ENCODE results near the gene POC1A. TPM values are rescaled to one million over a fixed set of nuclear protein-coding genes. Genes with fewer than 3 reads are reported as not detected.
"Not testable (repeated sequence)": the region's sequence is repeated elsewhere in the genome, so short reads cannot be mapped to it uniquely, and the experiment has no call there.

POC1A gene
- total and polyA plus RNA-seq, 12 donors = 0.44 to 3.5 (median 1.1) TPM

- no peak overlapping the region for H3K27ac ChIP-seq
- H3K27me3 ChIP-seq = no peaks in the 10 kb centered on the region
- DNase-seq (no peak), ATAC-seq (no peak)
- H3K9me3 ChIP-seq = no peaks in the 10 kb centered on the region
- TF ChIP-seq, protein P1, sequence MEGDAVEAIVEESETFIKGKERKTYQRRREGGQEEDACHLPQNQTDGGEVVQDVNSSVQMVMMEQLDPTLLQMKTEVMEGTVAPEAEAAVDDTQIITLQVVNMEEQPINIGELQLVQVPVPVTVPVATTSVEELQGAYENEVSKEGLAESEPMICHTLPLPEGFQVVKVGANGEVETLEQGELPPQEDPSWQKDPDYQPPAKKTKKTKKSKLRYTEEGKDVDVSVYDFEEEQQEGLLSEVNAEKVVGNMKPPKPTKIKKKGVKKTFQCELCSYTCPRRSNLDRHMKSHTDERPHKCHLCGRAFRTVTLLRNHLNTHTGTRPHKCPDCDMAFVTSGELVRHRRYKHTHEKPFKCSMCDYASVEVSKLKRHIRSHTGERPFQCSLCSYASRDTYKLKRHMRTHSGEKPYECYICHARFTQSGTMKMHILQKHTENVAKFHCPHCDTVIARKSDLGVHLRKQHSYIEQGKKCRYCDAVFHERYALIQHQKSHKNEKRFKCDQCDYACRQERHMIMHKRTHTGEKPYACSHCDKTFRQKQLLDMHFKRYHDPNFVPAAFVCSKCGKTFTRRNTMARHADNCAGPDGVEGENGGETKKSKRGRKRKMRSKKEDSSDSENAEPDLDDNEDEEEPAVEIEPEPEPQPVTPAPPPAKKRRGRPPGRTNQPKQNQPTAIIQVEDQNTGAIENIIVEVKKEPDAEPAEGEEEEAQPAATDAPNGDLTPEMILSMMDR (IDR thresholded peaks at IDR 0.05) = no peak
- H3K4me1 ChIP-seq = peaks cover 0 to 8% (median 0%) of the 10 kb centered on the region in 9 donors
- WGBS, 2 donors = 18 to 27% methylated on average over 1 of the region's 1 CpG
- H3K36me3 ChIP-seq = no peaks in the 10 kb centered on the region
- intact Hi-C loops (cut with DNase I) = loop anchor here in 3 of 10 donors (5.0 to 10.0 kb wide), 3 partner anchors 33 to 55 kb away; no protein-coding TSS in a partner anchor
- no peak overlapping the region for H3K4me3 ChIP-seq
Measured at GRCh38 chr3:52159503-52159902, 5.3 kb upstream of the POC1A start.

DNA sequence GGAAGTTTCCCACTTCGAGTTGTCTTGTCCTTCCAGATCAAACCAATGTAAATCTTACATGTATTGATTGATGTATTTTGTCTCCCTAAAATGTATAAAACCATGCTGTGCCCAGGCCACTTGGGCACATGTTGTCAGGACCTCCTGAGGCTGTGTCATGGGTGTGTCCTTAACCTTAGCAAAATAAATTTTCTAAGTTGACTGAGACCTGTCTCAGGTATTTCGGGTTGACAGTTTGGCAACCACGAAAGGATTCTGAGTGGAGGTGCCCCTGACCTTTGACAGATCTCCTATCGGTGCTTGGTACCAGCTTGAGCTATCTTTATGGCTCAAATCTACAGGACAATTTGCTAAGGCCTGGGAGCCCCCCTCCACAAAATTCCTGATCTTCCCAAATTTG lies 1.7 kb upstream of the POC1A start:
- Histone ChIP-seq H3K4me3 (no peak overlapping the region), H3K27ac (peak overlapping the region in 2 of 10 donors; percentile 89 to 94), H3K36me3 (no peaks in the 10 kb centered on the region), H3K4me1 (peaks cover 4 to 19% (median 10%) of the 10 kb centered on the region in 9 donors), H3K9me3 (no peaks in the 10 kb centered on the region), H3K27me3 (no peaks in the 10 kb centered on the region)
- WGBS, 2 donors = 85 to 86% methylated on average over 4 of the region's 4 CpGs
- intact Hi-C loops (cut with DNase I) = loop anchor here in 3 of 10 donors (5.0 to 10.0 kb wide), 3 partner anchors 36 to 59 kb away; no protein-coding TSS in a partner anchor
- TF ChIP-seq, protein P1 (IDR thresholded peaks at IDR 0.05) = no peak
- no peak for ATAC-seq
- no peak for DNase-seq

GRCh38 chr3:52153389-52154096 lies 680 bp downstream of the POC1A start:
- H3K9me3 ChIP-seq = no peaks in the 10 kb centered on the region
- TF ChIP-seq, protein P1 (IDR thresholded peaks at IDR 0.05) = no peak
- peak overlapping the region; percentile 49 to 77 (median 66) for H3K4me3 ChIP-seq
- peak in 2 of 8 donors; percentile 1 to 49 for ATAC-seq
- H3K4me1 ChIP-seq = peaks cover 4 to 19% (median 10%) of the 10 kb centered on the region in 9 donors
- intact Hi-C loops (cut with DNase I) = loop anchor here in 6 of 10 donors (5.0 to 10.0 kb wide), 5 partner anchors 44 to 124 kb away; partner anchors contain the start of genes ALAS1 (in 4 of the 6) and WDR82 (in 1 of the 6)
- peak overlapping the region in 8 of 10 donors; percentile 83 to 94 (median 89) for H3K27ac ChIP-seq
- H3K27me3 ChIP-seq = no peaks in the 10 kb centered on the region
- DNase-seq = no peak
- WGBS, 2 donors = 13 to 15% methylated on average over 18 of the region's 18 CpGs
- H3K36me3 ChIP-seq = peaks cover 0 to 13% (median 0%) of the 10 kb centered on the region in 9 donors

DNA sequence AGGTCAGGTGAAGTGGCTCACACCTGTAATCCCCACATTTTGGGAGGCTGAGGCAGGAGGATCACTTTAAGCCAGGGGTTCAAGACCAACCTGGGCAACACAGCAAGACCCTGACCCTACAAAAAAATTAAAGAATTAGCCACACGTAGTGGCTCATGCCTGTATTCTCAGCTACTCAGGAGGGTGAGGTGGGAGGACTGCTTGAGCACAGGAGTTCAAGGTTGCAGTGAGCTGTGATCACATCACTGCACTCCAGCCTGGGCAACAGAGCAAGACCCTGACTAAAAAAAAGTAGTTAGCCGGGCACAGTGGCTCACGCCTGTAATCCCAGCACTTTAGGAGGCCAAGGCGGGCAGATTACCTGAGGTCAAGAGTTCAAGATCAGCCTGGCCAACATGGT lies 2.2 kb downstream of the POC1A start:
- H3K4me3 ChIP-seq, H3K27me3 ChIP-seq, H3K9me3 ChIP-seq, H3K27ac ChIP-seq, ATAC-seq, DNase-seq: not testable (repeated sequence)
- 90 to 95% methylated on average over 4 of the region's 4 CpGs for WGBS, 2 donors
- H3K4me1 ChIP-seq = peaks cover 4 to 19% (median 10%) of the 10 kb centered on the region in 9 donors
- H3K36me3 ChIP-seq = peaks cover 0 to 25% (median 0%) of the 10 kb centered on the region in 9 donors
- intact Hi-C loops (cut with DNase I) = loop anchor here in 6 of 10 donors (5.0 to 10.0 kb wide), 5 partner anchors 45 to 125 kb away; partner anchors contain the start of genes ALAS1 (in 4 of the 6) and WDR82 (in 1 of the 6)
